Naive thymus-derived CD4-positive, alpha-beta T cell (primary cell): ENCODE data around the gene DUXB. TPM values are rescaled to one million over a fixed set of nuclear protein-coding genes. Genes with fewer than 3 reads are reported as not detected.

Source experiments
- polyA plus RNA-seq, 2 donors: library from polyadenylated mRNA; unstranded; fragments of 300-500 nt; fragmentation: Illumina TruSeq; gene quantifications; one replicate each; pipeline ENCODE4 v1.2.3, GENCODE V29; 2021
- total RNA-seq, 6 experiments: library from RNA in 5 of 6; stranded (reverse) in 5 of 6; gene quantifications; 1 replicate in 5 of 6; 2 replicates in 1 of 6; pipeline ENCODE4 v1.2.3 and lab custom pipeline; 2021 to 2026

Gene DUXB
- total and polyA plus RNA-seq, 7 experiments from 2014 or later, result not detected

Other genes with a start within 250 kb of the DUXB start
- 10 to 100 TPM; 31.0 to 50.9 (median 46.6) TPM for gene TMEM170A, start 236.8 kb downstream of the DUXB start, total RNA-seq
- 10 to 100 TPM; 33.4 to 34.7 TPM for gene TMEM170A, start 236.8 kb downstream of the DUXB start, polyA plus RNA-seq
- gene CHST6, start 206.0 kb downstream of the DUXB start, total RNA-seq, result under 1 TPM in 3 of 5 experiments, not detected in 2; 0.05 to 0.14 (median 0.11) TPM
- not detected for gene CHST6, start 206.0 kb downstream of the DUXB start, polyA plus RNA-seq
- gene CHST5, start 165.4 kb downstream of the DUXB start, total RNA-seq, result not detected
- gene CHST5, start 165.4 kb downstream of the DUXB start, polyA plus RNA-seq, result not detected
- gene TMEM231, start 145.2 kb downstream of the DUXB start, total RNA-seq, result 1 to 10 TPM; 1.5 to 3.9 (median 3.4) TPM
- gene TMEM231, start 145.2 kb downstream of the DUXB start, polyA plus RNA-seq, result 1 to 10 TPM; 1.3 to 2.4 TPM
- 10 to 100 TPM; 57.9 to 81.2 (median 75.6) TPM for gene GABARAPL2, start 135.1 kb downstream of the DUXB start, total RNA-seq
- gene GABARAPL2, start 135.1 kb downstream of the DUXB start, polyA plus RNA-seq, result 100 to 1,000 TPM; 187 to 293 TPM
- 10 to 100 TPM; 41.3 to 69.4 (median 63.6) TPM for gene ADAT1, start 78.2 kb downstream of the DUXB start, total RNA-seq
- gene ADAT1, start 78.2 kb downstream of the DUXB start, polyA plus RNA-seq, result 10 to 100 TPM; 35.6 to 36.1 TPM
- gene KARS1, start 53.8 kb downstream of the DUXB start, total RNA-seq, result 100 to 1,000 TPM; 118 to 216 (median 123) TPM
- 100 to 1,000 TPM; 208 to 216 TPM for gene KARS1, start 53.8 kb downstream of the DUXB start, polyA plus RNA-seq
- gene TERF2IP, start 53.7 kb downstream of the DUXB start, total RNA-seq, result 10 to 100 TPM; 70.8 to 90.4 (median 88.7) TPM
- gene TERF2IP, start 53.7 kb downstream of the DUXB start, polyA plus RNA-seq, result 100 to 1,000 TPM; 105 to 168 TPM
- gene CPHXL2, start 24.5 kb downstream of the DUXB start, total RNA-seq, result not detected
- not detected for gene CPHXL2, start 24.5 kb downstream of the DUXB start, polyA plus RNA-seq
- not detected for gene CPHXL, start 25.0 kb upstream of the DUXB start, total RNA-seq
- not detected for gene CPHXL, start 25.0 kb upstream of the DUXB start, polyA plus RNA-seq